Activated CD8-positive, alpha-beta memory T cell treated with anti-CD3 and anti-CD28 coated beads, Interleukin-2, amount 10 ng/mL, durations not matched to agents 7 days and 5 days (primary cell): Measurements from ENCODE around the gene GPR55. TPM values are rescaled to one million over a fixed set of nuclear protein-coding genes. Genes with fewer than 3 reads are reported as not detected.

Source experiments
- ATAC-seq: fragments of 150-1000 bp; cut with Tn5 transposase; one replicate; pipeline ENCODE4 v1.10.0; 2021; ENCODE audit warnings: moderate library complexity
- CTCF ChIA-PET: fragments of 350-600 bp; sonication (Branson Sonifier 250); formaldehyde crosslinking; loops from one replicate; lab custom pipeline; 2021; ENCODE audit warnings: antibody characterized with exemption; lab: Charles Lee
- DNase-seq: peaks from one replicate; pipeline ENCODE4 v3.0.0-alpha.2; 2020
- H3K27ac Mint-ChIP-seq: one replicate; pipeline ENCODE4 v1.8.0; 2021; ENCODE audit warnings: mild to moderate bottlenecking, mixed read lengths
- H3K27me3 Mint-ChIP-seq: one replicate; pipeline ENCODE4 v1.8.0; 2021; ENCODE audit warnings: mixed read lengths
- H3K36me3 Mint-ChIP-seq: one replicate; pipeline ENCODE4 v1.8.0; 2021; ENCODE audit warnings: mild to moderate bottlenecking, mixed read lengths
- H3K4me1 Mint-ChIP-seq: one replicate; pipeline ENCODE4 v1.8.0; 2021; ENCODE audit warnings: mixed read lengths
- H3K4me3 Mint-ChIP-seq: one replicate; pipeline ENCODE4 v1.8.0; 2021; ENCODE audit warnings: mild to moderate bottlenecking, moderate library complexity, mixed read lengths
- H3K9me3 Mint-ChIP-seq: one replicate; pipeline ENCODE4 v1.8.0; 2022; ENCODE audit warnings: low read depth, mixed read lengths
- total RNA-seq, 2 experiments: library from RNA; stranded (reverse); gene quantifications; one replicate each; pipeline ENCODE4 v1.2.3, GENCODE V29; 2021

GPR55 gene
- total RNA-seq, 2 experiments from 2014 or later = 42.1 to 58.8 TPM

- peaks cover 12% of the 10 kb centered on the region for H3K27me3 Mint-ChIP-seq
- CTCF ChIA-PET = interaction anchor here (1.0 to 1.4 kb wide), 3 partner anchors 9 to 91 kb away, joined by 3 to 5 read pairs (median 3); no protein-coding TSS in a partner anchor
- ATAC-seq = no peak
- H3K9me3 Mint-ChIP-seq = no peaks in the 10 kb centered on the region
- no peak for DNase-seq
- H3K4me3 Mint-ChIP-seq = peak overlapping the region; percentile 20
- peak overlapping the region; percentile 46 for H3K27ac Mint-ChIP-seq
- H3K36me3 Mint-ChIP-seq = peaks cover 18% of the 10 kb centered on the region
- peaks cover 58% of the 10 kb centered on the region for H3K4me1 Mint-ChIP-seq
Observed at GRCh38 chr2:230915319-230915718, 9.7 kb downstream of the GPR55 start.

- ATAC-seq (no peak), DNase-seq (peak; percentile 36)
Observed at GRCh38 chr2:230914886-230915285, 10.2 kb downstream of the GPR55 start.

GRCh38 chr2:230913406-230914143 is 11.5 kb downstream of the GPR55 start:
- Mint-ChIP-seq H3K4me3 (no peak overlapping the region), H3K9me3 (no peaks in the 10 kb centered on the region), H3K4me1 (peaks cover 66% of the 10 kb centered on the region), H3K36me3 (peaks cover 31% of the 10 kb centered on the region), H3K27ac (peak overlapping the region; percentile 47), H3K27me3 (peaks cover 13% of the 10 kb centered on the region)
- CTCF ChIA-PET = interaction anchor here (0.8 to 22.6 kb wide), 11 partner anchors 8 to 88 kb away, joined by 3 to 309 read pairs (median 4); no protein-coding TSS in a partner anchor
- no peak for ATAC-seq
- DNase-seq = peak; percentile 39

More at GRCh38 chr2:230914886-230915285, 10.2 kb downstream of the GPR55 start:
- CTCF ChIA-PET = interaction anchor here (1.0 to 1.4 kb wide), 3 partner anchors 9 to 91 kb away, joined by 3 to 5 read pairs (median 3); no protein-coding TSS in a partner anchor
- H3K4me3 Mint-ChIP-seq = no peak overlapping the region
- H3K27ac Mint-ChIP-seq = peak overlapping the region; percentile 28
- no peaks in the 10 kb centered on the region for H3K9me3 Mint-ChIP-seq
- H3K36me3 Mint-ChIP-seq = peaks cover 23% of the 10 kb centered on the region
- peaks cover 12% of the 10 kb centered on the region for H3K27me3 Mint-ChIP-seq
- peaks cover 60% of the 10 kb centered on the region for H3K4me1 Mint-ChIP-seq

- Mint-ChIP-seq H3K27me3 (peaks cover 10% of the 10 kb centered on the region), H3K4me3 (no peak overlapping the region), H3K36me3 (peaks cover 35% of the 10 kb centered on the region), H3K4me1 (peaks cover 68% of the 10 kb centered on the region), H3K9me3 (no peaks in the 10 kb centered on the region), H3K27ac (no peak overlapping the region)
- ATAC-seq (no peak), DNase-seq (no peak)
- CTCF ChIA-PET = interaction anchor here (1.0 to 22.6 kb wide), 10 partner anchors 11 to 138 kb away, joined by 3 to 309 read pairs (median 4); partner anchors contain the start of gene GPR55
Observed at GRCh38 chr2:230912724-230913123, 12.3 kb downstream of the GPR55 start.

GRCh38 chr2:230912046-230912445 is 13.0 kb downstream of the GPR55 start:
- H3K4me1 Mint-ChIP-seq = peaks cover 68% of the 10 kb centered on the region
- CTCF ChIA-PET = interaction anchor here (1.0 to 22.6 kb wide), 7 partner anchors 10 to 139 kb away, joined by 3 to 309 read pairs (median 5); partner anchors contain the start of gene GPR55

GRCh38 chr2:230910546-230911177 is 14.4 kb downstream of the GPR55 start:
- H3K27ac Mint-ChIP-seq = peak overlapping the region; percentile 8
- no peak overlapping the region for H3K4me3 Mint-ChIP-seq
- H3K27me3 Mint-ChIP-seq = peaks cover 10% of the 10 kb centered on the region
- peaks cover 73% of the 10 kb centered on the region for H3K4me1 Mint-ChIP-seq
- no peak for ATAC-seq
- H3K9me3 Mint-ChIP-seq = no peaks in the 10 kb centered on the region
- DNase-seq = no peak
- H3K36me3 Mint-ChIP-seq = peaks cover 41% of the 10 kb centered on the region
- CTCF ChIA-PET = interaction anchor here (1.0 to 22.6 kb wide), 4 partner anchors 8 to 75 kb away, joined by 3 to 309 read pairs (median 4); no protein-coding TSS in a partner anchor

More at GRCh38 chr2:230912046-230912445, 13.0 kb downstream of the GPR55 start:
- H3K9me3 Mint-ChIP-seq = no peaks in the 10 kb centered on the region
- H3K27me3 Mint-ChIP-seq = peaks cover 10% of the 10 kb centered on the region
- no peak overlapping the region for H3K27ac Mint-ChIP-seq
- H3K4me3 Mint-ChIP-seq = no peak overlapping the region
- ATAC-seq (no peak), DNase-seq (no peak)
- peaks cover 37% of the 10 kb centered on the region for H3K36me3 Mint-ChIP-seq

GRCh38 chr2:230909841-230910545 is 15.0 kb downstream of the GPR55 start:
- peaks cover 39% of the 10 kb centered on the region for H3K36me3 Mint-ChIP-seq

GRCh38 chr2:230908595-230909191 is 16.3 kb downstream of the GPR55 start:
- no peaks in the 10 kb centered on the region for H3K9me3 Mint-ChIP-seq
- H3K4me3 Mint-ChIP-seq = peak overlapping the region; percentile 22
- peak overlapping the region; percentile 65 for H3K27ac Mint-ChIP-seq
- peaks cover 74% of the 10 kb centered on the region for H3K4me1 Mint-ChIP-seq
- ATAC-seq = peak; percentile 48
- H3K27me3 Mint-ChIP-seq = peaks cover 8% of the 10 kb centered on the region
- peaks cover 35% of the 10 kb centered on the region for H3K36me3 Mint-ChIP-seq
- DNase-seq = peak; percentile 64
- CTCF ChIA-PET = interaction anchor here (0.7 to 22.6 kb wide), 3 partner anchors 77 to 145 kb away, joined by 3 to 309 read pairs (median 3); no protein-coding TSS in a partner anchor

More at GRCh38 chr2:230909841-230910545, 15.0 kb downstream of the GPR55 start:
- CTCF ChIA-PET = interaction anchor here (1.0 to 22.6 kb wide), 3 partner anchors 10 to 75 kb away, joined by 3 to 309 read pairs (median 4); no protein-coding TSS in a partner anchor
- Mint-ChIP-seq H3K27ac (no peak overlapping the region), H3K27me3 (peaks cover 8% of the 10 kb centered on the region), H3K4me1 (peaks cover 74% of the 10 kb centered on the region), H3K9me3 (no peaks in the 10 kb centered on the region), H3K4me3 (no peak overlapping the region)
- ATAC-seq (no peak), DNase-seq (no peak)

GRCh38 chr2:230908092-230908594 is 16.9 kb downstream of the GPR55 start:
- Mint-ChIP-seq H3K4me1 (peaks cover 75% of the 10 kb centered on the region), H3K27me3 (peaks cover 8% of the 10 kb centered on the region)
- no peak for ATAC-seq

GRCh38 chr2:230907361-230908091 is 17.5 kb downstream of the GPR55 start:
- DNase-seq (peak; percentile 38), ATAC-seq (no peak)
- peaks cover 35% of the 10 kb centered on the region for H3K36me3 Mint-ChIP-seq
- H3K9me3 Mint-ChIP-seq = no peaks in the 10 kb centered on the region
- peaks cover 8% of the 10 kb centered on the region for H3K27me3 Mint-ChIP-seq
- CTCF ChIA-PET = interaction anchor here (1.8 to 22.6 kb wide), 2 partner anchors 41 to 78 kb away, joined by 5 to 309 read pairs; no protein-coding TSS in a partner anchor
- peaks cover 81% of the 10 kb centered on the region for H3K4me1 Mint-ChIP-seq
- H3K4me3 Mint-ChIP-seq = peak overlapping the region; percentile 28
- peak overlapping the region; percentile 38 for H3K27ac Mint-ChIP-seq

More at GRCh38 chr2:230908092-230908594, 16.9 kb downstream of the GPR55 start:
- DNase-seq = no peak
- CTCF ChIA-PET = interaction anchor here (1.3 to 22.6 kb wide), 3 partner anchors 41 to 145 kb away, joined by 3 to 309 read pairs (median 5); no protein-coding TSS in a partner anchor
- H3K9me3 Mint-ChIP-seq = no peaks in the 10 kb centered on the region
- H3K27ac Mint-ChIP-seq = peak overlapping the region; percentile 65
- peak overlapping the region; percentile 22 for H3K4me3 Mint-ChIP-seq
- peaks cover 35% of the 10 kb centered on the region for H3K36me3 Mint-ChIP-seq

- peaks cover 34% of the 10 kb centered on the region for H3K36me3 Mint-ChIP-seq
- no peak for ATAC-seq
- DNase-seq = peak; percentile 37
- peaks cover 8% of the 10 kb centered on the region for H3K27me3 Mint-ChIP-seq
- H3K27ac Mint-ChIP-seq = peak overlapping the region; percentile 39
- CTCF ChIA-PET = interaction anchor here (1.2 to 22.6 kb wide), 4 partner anchors 18 to 146 kb away, joined by 3 to 309 read pairs (median 10); partner anchors contain the start of gene GPR55
- H3K4me1 Mint-ChIP-seq = peaks cover 85% of the 10 kb centered on the region
- H3K4me3 Mint-ChIP-seq = no peak overlapping the region
- no peaks in the 10 kb centered on the region for H3K9me3 Mint-ChIP-seq
Observed at GRCh38 chr2:230906471-230907230, 18.4 kb downstream of the GPR55 start.
